Measurements from ENCODE around the gene RRP12. TPM values are rescaled to one million over a fixed set of nuclear protein-coding genes. Genes with fewer than 3 reads are reported as not detected.
A peak's percentile ranks its signal among the peaks of the same experiment; 100 is the strongest.

Gene RRP12
- total RNA-seq, 6 experiments from 2014 or later: 6.7 to 23.2 (median 10.2) TPM

DNA sequence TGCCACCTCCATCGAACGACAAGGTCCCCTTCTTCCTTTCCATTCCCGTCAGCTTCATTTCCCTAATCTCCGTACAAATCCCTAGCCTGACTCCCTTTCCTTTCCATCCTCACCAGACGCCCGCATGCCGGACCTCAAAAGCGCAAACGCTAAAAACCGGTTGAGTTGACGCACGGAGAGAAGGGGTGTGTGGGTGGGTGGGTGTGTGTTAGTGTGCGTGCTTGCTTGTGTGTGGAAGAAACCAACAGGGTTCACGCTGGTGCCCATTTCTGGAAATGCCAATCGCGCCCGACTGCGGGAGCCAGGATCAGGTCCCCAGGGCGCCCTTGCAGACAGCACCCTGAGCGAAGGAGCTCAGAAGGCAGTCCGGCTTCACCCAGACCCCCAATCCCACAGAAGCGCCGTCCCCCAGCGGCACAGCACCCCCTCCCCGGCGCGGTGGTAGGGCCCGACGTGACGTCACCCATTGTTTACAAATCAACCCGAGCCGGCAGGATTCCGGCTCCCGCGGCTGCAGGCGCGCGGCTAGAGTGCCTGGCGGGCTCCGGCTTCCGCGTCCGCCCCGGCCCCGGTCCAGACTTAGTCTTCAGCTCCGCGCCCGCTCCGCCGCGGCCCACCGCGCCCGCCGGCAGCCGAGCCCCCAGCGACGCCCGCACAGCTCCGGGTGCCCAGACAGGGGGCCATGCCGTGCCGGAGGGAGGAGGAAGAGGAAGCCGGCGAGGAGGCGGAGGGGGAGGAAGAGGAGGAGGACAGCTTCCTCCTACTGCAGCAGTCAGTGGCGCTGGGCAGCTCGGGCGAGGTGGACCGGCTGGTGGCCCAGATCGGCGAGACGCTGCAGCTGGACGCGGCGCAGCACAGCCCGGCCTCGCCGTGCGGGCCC is 82.1 kb downstream of the RRP12 start, which contains the start of gene FRAT1:
TSS of gene FRAT1 (plus strand) at position 500 of the 880 bp plus-strand sequence. CDS start at position 683, 183 bp downstream.
- no peaks in the 10 kb centered on the region for H3K27me3 ChIP-seq
- 0% methylated on average over 13 of the region's 79 CpGs for WGBS (ENCODE audit: insufficient coverage, low coverage, low lambda C conversion rate, missing lambda C conversion rate)
- intact Hi-C loops (cut with DNase I): no loop called here
- ATAC-seq (peak; percentile 77 to 85 (median 80)), DNase-seq (peak; percentile 92 to 93 (median 93))
- no peaks in the 10 kb centered on the region for H3K9me3 ChIP-seq
- peak within 1 kb of the TSS; percentile 70 to 77 (median 72) for H3K4me3 ChIP-seq
- H3K36me3 ChIP-seq: no peaks in the 10 kb centered on the region
- H3K4me1 ChIP-seq: peaks cover 0 to 18% (median 3%) of the 10 kb centered on the region in 4 donors
- TF ChIP-seq, protein P1, sequence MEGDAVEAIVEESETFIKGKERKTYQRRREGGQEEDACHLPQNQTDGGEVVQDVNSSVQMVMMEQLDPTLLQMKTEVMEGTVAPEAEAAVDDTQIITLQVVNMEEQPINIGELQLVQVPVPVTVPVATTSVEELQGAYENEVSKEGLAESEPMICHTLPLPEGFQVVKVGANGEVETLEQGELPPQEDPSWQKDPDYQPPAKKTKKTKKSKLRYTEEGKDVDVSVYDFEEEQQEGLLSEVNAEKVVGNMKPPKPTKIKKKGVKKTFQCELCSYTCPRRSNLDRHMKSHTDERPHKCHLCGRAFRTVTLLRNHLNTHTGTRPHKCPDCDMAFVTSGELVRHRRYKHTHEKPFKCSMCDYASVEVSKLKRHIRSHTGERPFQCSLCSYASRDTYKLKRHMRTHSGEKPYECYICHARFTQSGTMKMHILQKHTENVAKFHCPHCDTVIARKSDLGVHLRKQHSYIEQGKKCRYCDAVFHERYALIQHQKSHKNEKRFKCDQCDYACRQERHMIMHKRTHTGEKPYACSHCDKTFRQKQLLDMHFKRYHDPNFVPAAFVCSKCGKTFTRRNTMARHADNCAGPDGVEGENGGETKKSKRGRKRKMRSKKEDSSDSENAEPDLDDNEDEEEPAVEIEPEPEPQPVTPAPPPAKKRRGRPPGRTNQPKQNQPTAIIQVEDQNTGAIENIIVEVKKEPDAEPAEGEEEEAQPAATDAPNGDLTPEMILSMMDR (IDR thresholded peaks at IDR 0.05): no peak
- TF ChIP-seq POLR2A (IDR thresholded peaks at IDR 0.05): peak; percentile 97
- peak within 1 kb of the TSS; percentile 99 to 100 (median 100) for H3K27ac ChIP-seq

DNA sequence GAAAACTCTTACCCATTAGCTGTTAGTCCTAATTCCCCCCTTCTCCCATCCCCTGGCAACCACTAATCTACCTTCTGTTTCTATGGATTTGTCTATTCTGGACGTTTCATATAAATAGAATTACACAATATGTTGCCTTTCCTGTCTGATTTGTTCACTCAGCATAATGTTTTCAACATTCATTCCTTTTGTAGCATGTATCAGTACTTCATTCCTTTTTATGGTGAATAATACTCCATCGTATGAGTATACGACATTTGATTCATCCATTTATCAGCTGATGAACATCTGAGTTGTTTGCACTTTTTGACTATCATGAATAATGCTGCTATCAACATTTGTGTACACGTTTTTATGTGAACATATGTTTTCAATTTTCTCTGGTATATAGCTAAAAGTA is 86.5 kb downstream of the RRP12 start:
- no peak for TF ChIP-seq POLR2A (IDR thresholded peaks at IDR 0.05)
- TF ChIP-seq, protein P1 (IDR thresholded peaks at IDR 0.05): no peak
- ATAC-seq (no peak), DNase-seq (no peak)
- H3K36me3 ChIP-seq: no peaks in the 10 kb centered on the region
- WGBS (ENCODE audit: insufficient coverage, low coverage, low lambda C conversion rate, missing lambda C conversion rate): 56% methylated on average over 4 of the region's 4 CpGs
- no peaks in the 10 kb centered on the region for H3K9me3 ChIP-seq
- H3K4me3 ChIP-seq: no peak overlapping the region
- H3K4me1 ChIP-seq: no peaks in the 10 kb centered on the region
- intact Hi-C loops (cut with DNase I): no loop called here
- H3K27ac ChIP-seq: no peak overlapping the region
- no peaks in the 10 kb centered on the region for H3K27me3 ChIP-seq

DNA sequence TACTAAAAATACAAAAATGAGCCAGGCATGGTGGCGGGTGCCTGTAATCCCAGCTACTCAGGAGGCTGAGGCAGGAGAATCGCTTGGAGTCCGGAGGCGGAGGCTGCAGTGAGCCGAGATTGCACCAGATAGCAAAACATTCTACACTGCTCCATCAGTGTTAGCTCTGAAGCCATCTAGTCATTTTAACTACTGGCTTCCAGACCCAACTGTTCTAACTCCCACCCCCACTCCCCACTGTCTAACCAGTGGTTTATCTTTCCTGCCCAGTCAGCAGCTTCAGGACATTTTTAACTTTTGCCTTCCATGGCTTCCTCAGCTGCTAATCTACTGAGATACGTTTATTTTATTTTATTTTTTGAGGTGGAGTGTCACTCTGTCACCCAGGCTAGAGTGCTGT is 88.2 kb downstream of the RRP12 start:
- H3K27ac ChIP-seq: no peak overlapping the region
- DNase-seq (no peak), ATAC-seq (no peak)
- no peaks in the 10 kb centered on the region for H3K27me3 ChIP-seq
- WGBS (ENCODE audit: insufficient coverage, low coverage, low lambda C conversion rate, missing lambda C conversion rate): 36% methylated on average over 1 of the region's 6 CpGs
- no peak overlapping the region for H3K4me3 ChIP-seq
- peaks cover 0 to 3% (median under 1%) of the 10 kb centered on the region in 4 donors for H3K4me1 ChIP-seq
- no peaks in the 10 kb centered on the region for H3K36me3 ChIP-seq
- intact Hi-C loops (cut with DNase I): no loop called here
- no peaks in the 10 kb centered on the region for H3K9me3 ChIP-seq
- TF ChIP-seq, protein P1 (IDR thresholded peaks at IDR 0.05): no peak
- no peak for TF ChIP-seq POLR2A (IDR thresholded peaks at IDR 0.05)

DNA sequence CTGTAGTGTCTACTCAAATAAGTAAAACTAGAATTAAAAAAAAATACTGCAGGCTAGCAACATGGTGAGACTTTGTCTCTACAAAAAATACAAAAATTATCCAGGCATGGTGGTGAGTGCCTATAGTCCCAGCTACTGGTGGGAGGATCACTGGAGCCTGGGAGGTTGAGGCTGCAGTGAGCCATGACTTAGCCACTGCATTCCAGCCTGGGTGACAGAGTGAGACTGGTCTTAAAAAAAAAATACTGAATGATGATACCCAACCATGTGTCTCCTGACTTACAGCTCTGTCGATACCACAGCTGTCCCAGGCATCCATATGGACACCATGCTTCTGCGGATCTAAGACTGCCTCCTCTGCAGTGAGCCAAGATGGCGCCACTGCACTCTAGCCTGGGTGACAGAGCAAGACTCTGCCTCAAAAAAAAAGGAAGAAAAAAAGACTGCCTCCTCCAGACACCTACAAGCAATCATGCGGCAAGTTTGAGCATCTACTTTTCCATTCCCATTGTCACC is 90.0 kb downstream of the RRP12 start:
- 100% methylated on average over 4 of the region's 4 CpGs for WGBS (ENCODE audit: insufficient coverage, low coverage, low lambda C conversion rate, missing lambda C conversion rate)

More for the DNA sequence above, 90.0 kb downstream of the RRP12 start:
- intact Hi-C loops (cut with DNase I): no loop called here
- H3K27ac ChIP-seq: no peak overlapping the region
- no peaks in the 10 kb centered on the region for H3K36me3 ChIP-seq
- DNase-seq (no peak), ATAC-seq (no peak)
- H3K9me3 ChIP-seq: no peaks in the 10 kb centered on the region
- H3K4me3 ChIP-seq: no peak overlapping the region
- H3K27me3 ChIP-seq: no peaks in the 10 kb centered on the region
- no peak for TF ChIP-seq POLR2A (IDR thresholded peaks at IDR 0.05)
- TF ChIP-seq, protein P1 (IDR thresholded peaks at IDR 0.05): no peak
- H3K4me1 ChIP-seq: peaks cover 0 to 13% (median 5%) of the 10 kb centered on the region in 4 donors
